ENCODE results near the gene GIPC3.
"Not testable (repeated sequence)": the region's sequence is repeated elsewhere in the genome, so short reads cannot be mapped to it uniquely, and the experiment has no call there.

Gene GIPC3

GRCh38 chr19:3618811-3619630, 33.7 kb downstream of the GIPC3 start:
- DNase-seq = no peak

DNA sequence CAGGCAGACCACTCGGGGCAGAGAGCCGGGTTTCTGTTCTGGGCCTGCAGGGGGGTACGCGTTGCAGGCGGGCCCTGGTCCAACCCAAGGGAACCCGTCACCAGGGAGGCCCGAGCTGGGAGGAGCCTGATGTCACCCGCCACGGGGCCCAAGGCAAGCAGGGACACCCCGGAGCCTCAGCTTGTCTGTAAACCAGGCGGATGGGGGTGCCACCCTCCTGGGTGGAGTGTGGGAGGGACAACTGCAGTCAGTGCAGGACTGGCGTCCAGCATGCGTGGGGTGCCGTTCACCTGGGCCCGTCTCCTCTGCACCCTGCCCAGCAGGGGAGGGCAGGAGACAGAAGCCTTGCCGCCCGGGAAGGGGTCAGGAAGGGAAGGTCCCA, 34.3 kb downstream of the GIPC3 start:
- no peak for DNase-seq

DNA sequence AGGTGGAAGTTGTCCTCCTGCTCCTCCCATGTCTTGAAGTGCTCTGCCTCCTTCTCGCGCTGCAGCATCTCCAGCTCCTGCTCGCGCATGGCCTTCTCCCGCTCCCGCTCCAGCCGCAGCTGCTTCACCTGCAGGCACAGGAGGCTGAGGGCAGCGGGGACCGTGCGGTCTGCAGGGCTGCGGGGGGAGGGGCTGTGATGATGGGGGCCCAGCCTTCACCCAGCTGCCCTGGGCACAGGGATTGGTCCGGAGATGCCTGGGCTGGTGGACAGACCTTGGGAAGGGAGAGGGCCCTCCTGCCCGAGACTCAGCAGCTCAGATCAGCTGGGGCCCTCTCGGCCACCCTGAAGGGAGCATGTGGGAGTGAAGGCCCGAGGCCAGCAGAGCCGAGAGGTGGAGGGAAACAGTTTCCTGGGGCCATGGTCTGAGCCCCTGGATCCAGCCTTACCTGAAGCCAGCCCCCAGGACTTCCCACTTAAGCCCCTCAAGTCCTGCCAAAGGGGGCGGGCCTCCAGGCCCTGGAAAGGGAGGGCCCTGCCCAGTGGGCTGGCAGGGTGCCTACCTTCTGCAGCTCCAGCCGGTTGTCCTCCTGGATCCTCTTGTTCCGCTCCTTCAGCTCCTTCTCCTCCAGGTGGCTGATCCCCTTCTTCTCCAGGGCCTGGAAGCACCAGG, 35.0 kb downstream of the GIPC3 start:
- no peak for DNase-seq

DNA sequence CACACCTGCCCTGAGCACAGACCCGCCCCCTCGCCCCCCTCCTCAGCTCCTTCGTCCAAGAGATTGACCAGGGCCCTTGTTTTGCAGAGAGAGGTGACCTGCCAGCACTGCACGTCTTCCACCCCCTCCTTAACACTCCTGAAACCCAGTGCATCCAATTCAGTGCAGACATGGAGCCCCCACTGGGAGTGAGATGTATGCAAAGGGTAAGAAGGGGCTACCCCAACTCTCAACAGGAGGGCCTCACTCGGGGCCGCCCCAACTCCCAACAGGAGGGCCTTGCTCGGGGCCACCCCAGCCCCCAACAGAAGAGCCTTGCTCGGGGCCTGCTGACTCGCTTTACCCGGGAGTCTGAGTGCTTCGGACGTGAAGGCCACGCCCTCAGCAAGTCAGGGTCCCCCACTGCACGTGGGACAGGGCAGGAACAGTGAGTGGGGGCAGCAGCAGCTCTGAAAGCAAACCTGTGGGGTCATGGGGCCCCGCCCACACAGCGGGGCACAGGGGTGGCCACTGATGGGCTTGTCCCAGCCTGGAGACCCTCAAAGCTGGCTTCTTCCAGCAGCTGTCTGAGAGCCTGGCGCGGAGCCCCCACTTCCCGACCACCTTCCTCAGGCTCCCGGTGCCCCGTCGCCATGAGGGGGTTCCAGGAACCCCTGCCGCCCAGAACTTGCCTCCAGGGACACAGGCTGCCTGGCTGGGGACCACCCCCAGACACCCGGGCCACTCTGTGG, 35.7 kb downstream of the GIPC3 start:
- no peak for DNase-seq

- no peak for DNase-seq
Measured at GRCh38 chr19:3621689-3622088, 36.4 kb downstream of the GIPC3 start.

GRCh38 chr19:3622224-3622623, 36.9 kb downstream of the GIPC3 start:
- DNase-seq = no peak

GRCh38 chr19:3623716-3624115, 38.4 kb downstream of the GIPC3 start:
- no peak for DNase-seq

DNA sequence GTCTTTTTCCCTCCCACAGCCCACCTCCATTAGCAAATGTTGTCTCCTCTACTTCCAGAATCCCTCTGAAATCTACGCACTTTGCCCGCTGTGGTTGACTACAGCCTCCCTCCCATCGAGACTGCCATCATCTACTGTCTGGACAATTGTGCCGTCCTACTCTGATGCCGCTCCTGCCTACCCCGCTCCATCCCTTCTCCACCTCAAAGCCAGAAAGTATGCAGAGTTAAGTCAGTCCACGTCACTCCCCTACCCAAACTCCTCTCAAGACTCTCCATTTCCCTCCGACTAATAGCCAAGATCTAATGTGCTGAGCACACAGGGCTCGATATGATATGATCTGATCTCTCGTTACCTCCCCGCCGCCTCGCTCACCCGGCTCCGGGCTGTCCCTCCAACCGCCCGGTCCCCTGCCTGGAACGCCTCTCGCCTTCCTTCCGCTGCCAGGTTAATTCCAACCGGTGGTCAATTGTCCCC, 40.8 kb downstream of the GIPC3 start:
- no peak for DNase-seq

- DNase-seq = peak; percentile 97
Measured at GRCh38 chr19:3626473-3627350, 41.4 kb downstream of the GIPC3 start, which contains the start of gene CACTIN. Gene CACTIN (minus strand): TSS chr19:3626790. CDS start chr19:3626762, 28 bp downstream.

DNA sequence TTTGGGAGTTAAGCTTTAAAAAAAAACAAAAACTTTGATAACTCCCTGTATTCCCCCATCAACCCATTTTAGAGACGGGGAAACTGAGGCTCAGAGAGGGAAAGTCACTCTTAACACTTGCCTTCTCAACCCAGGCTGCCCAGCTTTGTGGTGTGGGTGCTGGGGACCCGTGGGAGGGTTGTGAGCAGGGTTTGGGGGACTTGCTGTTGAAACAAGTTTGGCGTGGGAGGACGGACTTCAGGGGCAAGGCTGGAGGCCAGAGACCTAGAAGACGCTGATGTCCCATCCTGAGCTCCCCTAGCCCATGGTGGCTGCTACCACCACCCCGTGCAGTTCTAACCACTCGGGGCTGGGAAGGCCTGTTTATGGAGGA, 42.1 kb downstream of the GIPC3 start:
- no peak for DNase-seq

DNA sequence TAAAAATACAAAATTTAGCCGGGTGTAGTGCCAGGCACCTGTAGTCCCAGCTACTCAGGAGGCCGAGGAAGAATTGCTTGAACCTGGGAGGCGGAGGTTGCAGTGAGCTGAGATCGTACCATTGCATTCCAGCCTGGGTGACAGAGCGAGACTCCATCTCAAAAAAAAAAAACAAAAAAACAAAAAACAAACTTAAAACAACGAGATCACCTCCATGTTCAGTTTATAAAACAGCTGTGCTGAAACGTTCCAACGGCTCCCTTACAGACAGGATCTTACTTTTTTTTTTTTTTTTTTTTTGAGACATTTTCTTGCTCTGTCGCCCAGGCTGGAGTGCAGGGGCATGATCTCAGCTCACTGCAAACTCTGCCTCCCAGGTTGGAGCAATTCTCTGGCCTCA, 43.5 kb downstream of the GIPC3 start:
- DNase-seq = not testable (repeated sequence)

- no peak for DNase-seq
Measured at GRCh38 chr19:3631053-3631861, 46.0 kb downstream of the GIPC3 start.

DNA sequence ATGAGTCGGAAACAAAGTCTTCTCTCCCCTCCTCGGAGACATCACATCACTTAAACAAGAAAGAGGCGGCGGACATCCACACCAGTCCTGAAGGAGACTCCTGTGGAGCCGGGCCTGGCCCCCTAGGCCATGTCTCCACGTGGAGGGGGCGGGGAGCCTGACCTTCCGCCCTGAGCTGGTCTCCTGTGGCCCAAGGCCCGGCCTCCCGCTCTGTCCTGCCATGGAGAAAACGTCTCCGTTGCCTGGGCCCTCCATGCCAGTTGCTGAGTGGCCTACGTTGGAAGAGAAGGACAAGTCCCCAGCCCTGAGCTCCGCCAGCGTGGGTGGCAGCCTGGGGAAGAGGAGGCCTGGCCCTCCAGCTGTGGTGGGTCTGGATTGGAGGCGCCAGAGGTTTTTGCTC, 46.8 kb downstream of the GIPC3 start:
- no peak for DNase-seq

- DNase-seq = no peak
Measured at GRCh38 chr19:3632739-3633558, 47.7 kb downstream of the GIPC3 start.

DNA sequence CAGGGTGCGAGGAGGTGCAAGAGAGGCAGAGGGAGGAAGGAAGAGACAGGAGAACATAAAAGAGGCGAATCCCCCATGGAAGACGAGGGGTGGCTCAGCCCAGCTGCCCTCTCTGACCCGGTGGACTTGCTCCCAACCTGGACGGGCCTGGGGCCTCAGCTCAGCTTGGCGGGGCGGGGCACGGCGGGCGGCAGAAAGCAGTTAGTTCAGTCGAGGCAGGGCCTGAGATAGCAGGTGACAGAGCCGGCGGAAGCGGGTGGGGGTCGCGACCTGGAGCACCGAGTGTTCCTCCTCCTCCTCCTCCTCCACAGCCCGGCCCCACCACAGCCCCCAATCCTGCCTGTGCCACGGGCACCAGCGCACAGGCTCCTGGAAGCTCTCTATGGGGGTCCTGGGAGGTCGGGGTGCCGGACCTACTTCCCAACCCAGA, 48.3 kb downstream of the GIPC3 start:
- no peak for DNase-seq

- DNase-seq = no peak
Measured at GRCh38 chr19:3634496-3635045, 49.3 kb downstream of the GIPC3 start.

- no peak for DNase-seq
Measured at GRCh38 chr19:3636506-3636905, 51.2 kb downstream of the GIPC3 start.

- DNase-seq = no peak
Measured at GRCh38 chr19:3636962-3637361, 51.7 kb downstream of the GIPC3 start.

DNA sequence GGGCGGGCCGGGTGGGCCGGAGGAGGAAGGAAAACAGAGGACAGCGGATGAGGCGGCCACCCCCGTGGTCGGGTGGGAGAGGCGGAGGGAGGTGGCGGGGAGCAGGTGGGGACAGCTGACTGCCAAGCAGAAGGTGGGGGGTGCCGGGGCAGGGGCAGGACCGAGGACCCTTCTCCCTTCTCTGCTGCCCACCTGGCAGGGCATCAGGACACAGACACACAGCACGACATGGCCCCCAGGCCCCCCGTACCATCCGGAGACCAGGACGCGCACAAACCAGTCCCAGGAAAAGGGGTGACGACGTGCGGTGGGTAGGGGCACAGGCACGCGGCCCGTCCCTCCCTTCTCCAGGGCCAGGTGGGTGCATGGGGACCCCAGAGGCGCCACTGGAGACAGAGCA, 52.3 kb downstream of the GIPC3 start:
- no peak for DNase-seq
